GM19239 (cell line): ENCODE data around the gene XXYLT1.
"Not testable (repeated sequence)": the region's sequence is repeated elsewhere in the genome, so short reads cannot be mapped to it uniquely, and the experiment has no call there.

Source experiments
- DNase-seq: peaks from one replicate; pipeline ENCODE4 v3.0.0; 2011; ENCODE audit warnings: low spot score; ENCODE audit not compliant: insufficient read length
- FAIRE-seq: peaks from 2 replicates; lab custom pipeline; 2011; peaks lifted over from hg19 to GRCh38; lab: Jason Lieb, UNC

Gene XXYLT1

DNA sequence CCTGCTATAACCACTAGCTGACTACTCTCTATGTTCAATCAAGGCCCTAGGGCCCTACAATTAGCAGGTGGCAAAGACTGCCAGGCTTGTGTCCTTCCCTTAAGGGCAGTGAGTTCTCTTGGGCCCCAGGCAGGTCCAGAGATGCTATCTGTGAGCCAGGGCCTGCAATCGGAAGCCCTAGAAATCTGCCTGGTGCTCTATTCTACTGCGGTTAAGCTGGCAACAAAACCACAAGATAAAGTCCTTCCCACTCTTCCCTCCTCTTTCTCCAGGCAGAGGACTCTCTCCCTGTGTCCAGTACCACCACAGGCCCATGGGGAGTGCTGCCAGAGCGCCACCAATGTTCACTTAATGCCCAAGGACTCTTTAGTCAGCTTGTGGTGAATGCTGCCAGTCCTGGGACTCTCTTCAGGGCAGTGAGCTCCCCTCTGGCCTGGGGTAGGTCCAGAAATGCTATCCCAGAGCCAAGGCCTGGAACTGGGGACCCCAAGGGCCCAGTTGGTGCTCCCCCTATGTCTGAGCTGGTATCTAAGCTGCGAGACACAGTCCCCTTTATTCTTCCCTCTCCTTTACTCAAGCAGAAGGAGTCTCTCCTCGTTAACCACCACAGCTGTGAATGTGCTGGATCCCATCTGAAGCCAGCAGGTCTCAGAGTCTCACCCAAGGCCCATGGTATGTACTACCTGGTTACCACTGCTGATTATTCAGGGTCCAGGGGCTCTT is 34.7 kb downstream of the XXYLT1 start:
- DNase-seq, result no peak
- FAIRE-seq, result no peak

DNA sequence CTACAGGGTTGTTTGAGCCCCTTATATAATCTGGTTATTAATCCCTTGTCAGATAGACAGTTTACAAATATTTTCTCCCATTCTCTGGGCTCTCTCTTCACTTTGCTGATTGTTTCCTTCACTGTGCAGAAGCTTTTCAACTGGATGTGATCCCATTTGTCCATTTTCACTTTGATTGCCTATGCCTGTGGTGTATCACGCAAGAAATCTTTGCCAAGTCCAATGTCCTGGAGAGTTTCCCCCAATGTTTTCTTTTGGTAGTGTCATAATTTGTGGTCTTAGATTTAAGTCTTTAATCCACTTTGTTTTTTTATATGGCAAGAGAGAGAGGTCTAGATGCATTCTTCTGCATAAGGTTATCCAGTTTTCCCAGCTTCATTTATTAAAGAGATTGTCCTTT is 40.7 kb downstream of the XXYLT1 start:
- FAIRE-seq (no peak), DNase-seq (no peak)

DNA sequence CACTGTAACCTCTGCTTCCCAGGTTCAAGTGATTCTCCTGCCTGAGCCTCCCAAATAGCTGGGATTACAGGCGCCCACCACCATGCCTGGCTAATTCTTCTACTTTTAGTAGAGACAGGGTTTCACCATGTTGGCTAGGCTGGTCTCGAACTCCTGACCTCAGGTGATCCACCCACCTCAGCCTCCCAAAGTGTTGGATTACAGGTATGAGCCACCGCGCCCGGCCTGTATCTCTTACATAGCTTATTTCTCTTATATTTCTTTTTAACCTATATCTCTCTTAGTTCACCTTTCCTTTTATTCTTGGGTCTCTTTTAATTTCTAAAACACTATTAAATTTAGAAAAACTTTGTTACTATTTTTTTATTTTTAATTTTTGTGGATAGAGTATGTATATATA is 42.1 kb downstream of the XXYLT1 start:
- not testable (repeated sequence) for DNase-seq, FAIRE-seq

DNA sequence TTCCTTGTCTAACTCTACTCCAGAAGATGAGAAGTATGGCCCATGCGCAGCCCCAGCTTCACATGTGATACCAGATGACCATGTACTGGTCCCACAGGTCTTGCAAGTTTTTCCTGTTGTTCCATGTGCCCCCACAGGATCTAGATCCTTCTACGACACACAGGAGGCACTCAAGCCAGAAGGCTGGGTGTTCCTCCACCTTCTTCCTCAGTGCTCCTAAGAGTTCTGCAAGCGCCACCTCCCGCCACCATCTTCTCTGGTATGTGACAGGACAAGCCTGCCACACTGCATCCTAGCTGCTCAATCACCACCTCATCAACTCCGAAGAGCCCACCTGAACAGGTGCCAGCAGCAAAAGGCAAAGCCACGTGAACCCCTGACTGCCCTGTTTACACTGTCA is 43.1 kb downstream of the XXYLT1 start:
- FAIRE-seq, result no peak
- no peak for DNase-seq

DNA sequence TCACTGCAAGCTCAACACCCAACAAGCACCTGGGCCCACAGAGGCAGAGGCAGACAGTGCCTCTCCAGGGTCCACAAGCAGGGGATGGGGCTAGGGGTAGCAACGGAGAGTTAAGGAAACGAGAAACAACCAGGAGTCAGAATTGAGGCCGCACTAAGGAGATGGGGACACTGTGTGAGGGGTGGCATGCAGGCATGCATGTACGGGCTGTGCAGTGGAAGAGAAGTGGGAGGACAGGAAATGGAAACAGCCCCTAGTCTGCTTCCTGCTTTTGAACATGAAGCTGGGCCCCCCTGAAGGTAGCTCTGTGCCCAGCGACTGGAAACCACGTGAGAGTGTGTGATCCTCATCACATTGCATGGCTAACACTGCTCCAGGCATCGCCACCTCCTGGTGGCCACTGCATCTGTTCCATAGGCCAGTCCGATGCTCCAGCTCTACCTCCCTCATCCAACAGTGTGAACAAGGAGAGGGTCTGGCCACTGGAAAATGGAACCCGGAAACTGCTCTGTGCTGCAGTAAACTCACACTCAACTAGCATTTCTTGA is 44.0 kb downstream of the XXYLT1 start:
- DNase-seq (no peak), FAIRE-seq (no peak)

DNA sequence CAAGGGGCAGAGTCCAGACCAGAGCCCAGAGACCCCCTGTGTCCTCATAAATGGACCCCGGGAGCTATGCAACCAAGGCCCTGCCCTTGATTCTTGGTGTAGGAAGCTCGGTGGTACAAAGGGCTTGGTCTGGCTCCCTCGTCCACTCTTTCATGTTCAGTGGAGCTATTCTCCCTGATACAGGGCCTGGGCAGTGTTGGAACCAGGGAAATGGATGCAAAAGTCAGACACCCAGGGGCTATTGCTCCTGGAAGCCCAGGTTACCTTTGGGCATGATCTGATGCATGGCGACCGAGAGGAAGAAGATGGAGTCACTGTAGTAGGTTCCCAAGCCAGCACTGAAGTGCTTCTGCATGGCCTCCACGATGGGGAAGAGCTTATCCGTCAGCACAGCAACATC is 44.5 kb downstream of the XXYLT1 start:
- no peak for FAIRE-seq
- DNase-seq, result no peak

DNA sequence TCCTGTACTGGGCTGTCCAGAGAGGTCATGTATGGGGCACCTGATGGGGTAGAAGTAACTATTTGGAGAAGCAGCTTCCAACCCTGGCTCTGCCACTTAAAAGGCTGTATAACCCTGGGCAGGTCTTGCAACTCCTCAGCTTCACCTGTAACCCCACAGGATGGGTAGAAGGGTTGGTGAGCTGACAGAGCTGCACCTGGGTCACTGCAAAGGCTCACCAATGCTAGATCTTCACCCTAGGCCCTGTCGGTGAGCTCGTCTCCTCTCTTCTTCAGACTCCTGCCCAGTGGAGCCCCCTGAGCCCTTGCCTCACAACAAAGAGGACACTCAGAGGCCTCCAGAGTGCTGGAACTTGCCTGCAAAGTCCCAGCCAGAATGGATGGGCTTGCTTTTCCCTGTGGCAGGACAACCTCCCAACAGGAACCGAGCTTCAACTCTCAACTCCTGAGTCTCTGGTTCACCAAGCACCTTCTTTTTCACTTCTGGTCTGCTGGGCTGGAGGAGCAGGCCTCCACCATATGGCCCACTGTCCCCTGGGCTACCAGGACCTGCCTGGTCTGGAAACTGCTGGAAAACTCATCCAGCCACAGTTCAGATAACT is 45.9 kb downstream of the XXYLT1 start:
- no peak for DNase-seq
- FAIRE-seq, result no peak

DNA sequence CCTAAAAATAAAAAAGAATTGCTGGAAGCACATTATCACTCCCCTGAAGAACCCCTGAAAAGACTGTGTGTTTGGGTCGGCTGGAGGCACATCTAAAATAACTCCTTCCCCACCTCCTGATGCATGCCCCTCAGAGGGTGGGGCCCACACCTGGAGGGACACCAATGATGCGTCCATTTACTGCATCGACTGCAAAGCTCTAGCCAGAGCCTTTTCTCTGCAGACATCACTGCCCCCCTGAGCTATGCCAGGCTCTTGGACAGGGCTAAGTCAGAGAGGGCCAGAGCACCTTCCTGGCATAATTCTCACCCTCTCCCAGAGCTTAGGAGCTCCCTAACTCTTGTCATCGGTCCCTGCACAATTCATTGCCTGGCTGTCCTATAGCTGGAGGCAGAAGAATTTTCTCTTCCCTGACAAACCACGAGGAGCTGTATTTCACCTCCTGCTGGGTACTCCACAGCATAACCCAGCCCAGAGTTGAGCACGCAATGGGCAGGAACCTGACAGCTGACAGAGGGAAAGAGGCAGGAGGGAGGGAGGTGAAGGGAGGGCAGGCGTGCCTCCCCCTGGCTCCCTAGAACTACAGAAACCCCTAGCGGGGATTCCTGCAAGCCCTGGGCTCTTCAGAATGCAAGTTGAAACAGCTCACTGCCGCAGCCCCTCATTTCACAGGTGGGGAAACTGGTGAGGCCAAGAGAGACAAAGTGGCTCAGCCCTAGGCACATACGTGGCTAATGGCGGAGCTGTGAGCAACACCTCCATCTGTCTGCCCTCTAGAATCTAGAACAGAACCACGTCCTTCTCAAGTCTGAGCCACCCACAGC is 46.6 kb downstream of the XXYLT1 start:
- DNase-seq, result no peak
- no peak for FAIRE-seq

DNA sequence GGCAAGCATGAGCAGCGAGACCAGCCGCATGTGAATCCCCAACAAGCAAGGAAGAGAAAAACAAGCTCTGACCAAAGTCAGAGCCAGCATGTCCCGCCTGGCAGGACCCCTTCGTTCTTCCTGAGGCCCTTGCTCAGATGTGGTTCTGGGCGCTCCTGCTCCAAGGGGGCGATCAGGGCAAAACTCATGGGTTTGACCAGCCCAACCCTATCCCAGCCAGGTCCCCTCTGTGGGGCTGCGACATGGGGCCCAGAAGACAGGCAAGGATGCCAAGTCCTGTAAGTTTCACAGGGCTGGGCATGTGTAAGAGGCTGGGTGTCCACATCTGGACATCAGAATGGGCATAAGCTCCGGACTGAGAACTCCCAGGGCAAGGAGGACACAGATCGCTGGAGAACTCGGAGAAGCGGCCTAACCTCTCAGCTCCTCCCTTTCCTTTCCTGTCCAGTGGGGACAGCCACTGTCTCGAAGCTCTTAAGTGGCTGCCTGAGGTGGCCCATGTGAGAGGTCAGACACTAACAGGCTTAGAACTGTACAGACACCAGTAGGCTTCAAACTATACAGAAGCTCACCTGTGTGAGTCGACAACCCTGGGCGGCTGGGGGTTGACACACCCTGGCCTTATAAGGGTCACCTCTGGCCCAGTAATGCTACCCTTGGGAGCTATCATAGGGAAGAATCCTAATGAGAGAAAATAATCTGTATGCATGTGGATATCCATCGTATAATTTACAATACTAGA is 48.9 kb downstream of the XXYLT1 start:
- FAIRE-seq, result no peak
- no peak for DNase-seq

DNA sequence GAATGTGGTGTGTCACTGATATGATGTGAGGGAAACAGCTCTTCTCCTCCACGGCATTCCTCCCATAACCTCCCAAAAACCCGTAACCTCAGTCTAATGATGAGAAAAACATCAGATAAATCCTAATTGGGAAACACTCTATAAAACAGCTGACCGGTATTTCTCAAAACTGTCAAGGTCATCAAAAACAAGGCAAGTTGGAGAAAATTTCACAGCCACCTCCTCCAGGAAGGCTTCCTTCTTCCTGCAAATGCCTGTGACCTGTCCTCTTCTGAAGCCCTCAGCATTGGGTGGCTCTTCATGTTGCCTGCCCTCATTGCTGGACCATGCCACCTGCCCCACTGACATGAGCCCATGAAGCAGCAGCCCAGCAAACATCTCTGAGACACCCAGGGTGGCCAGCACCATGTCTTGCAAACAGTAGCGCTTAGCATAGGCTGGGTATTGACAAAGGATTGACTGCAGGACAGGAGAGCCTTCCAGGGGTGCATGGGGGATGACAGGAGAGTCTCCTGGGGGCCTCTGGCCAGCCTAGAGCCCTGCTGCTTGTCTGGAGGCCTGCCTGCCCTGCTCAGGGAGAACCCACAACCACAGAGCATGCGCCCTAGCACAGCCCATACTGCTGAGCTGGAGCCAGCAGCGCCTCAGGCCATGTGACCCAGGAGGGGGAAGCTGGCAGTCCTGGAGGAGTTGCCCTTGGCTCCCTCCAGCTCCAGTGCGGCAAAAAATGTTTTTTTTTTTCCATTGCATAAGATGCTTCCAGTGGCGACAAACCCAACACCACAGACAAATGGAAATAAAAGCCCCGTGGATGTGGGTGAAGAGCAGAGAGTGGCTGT is 49.7 kb downstream of the XXYLT1 start:
- FAIRE-seq, result no peak

DNA sequence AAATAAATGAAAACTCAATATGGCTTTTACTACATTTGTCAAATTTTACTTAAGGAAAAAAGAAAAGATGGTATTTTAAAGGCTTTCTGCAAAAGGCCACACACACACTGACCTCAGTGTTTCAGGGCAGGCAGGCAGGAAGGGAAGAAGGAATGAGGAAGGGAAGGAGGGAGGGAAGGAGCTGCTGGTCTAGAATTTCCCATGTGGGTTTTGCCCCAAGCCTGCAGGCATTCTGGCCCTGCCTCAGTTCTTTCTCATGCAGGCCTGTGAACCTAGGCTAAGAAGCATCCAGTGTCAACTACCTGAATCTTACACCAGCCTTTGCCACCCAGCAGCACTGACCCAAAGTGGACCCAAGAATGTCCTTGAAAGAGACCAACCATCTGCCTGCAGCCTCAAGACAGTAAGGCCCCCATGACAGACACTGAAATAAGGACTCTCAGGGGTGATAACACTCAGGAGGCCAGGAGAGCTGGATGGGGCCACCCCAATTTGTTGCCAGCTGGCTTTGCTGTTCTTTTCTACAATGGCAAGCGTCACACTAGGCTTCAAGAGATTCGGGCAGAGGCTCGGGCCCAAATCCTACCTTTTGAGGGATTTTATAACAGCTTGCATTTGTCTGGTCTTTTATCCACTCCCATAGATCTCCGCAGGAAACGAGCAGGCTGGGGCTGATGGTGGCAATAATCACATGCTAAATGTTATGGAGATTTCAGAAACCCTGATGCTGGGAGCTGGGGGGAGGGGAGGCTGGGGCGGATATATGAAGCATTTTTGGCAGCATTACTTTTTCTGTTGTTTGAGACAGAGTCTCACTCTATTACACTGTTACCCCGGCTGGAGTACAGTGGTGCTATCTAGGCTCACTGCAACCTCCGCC is 51.4 kb downstream of the XXYLT1 start:
- no peak for DNase-seq
- FAIRE-seq, result no peak

More for the DNA sequence above, 49.7 kb downstream of the XXYLT1 start:
- no peak for DNase-seq

DNA sequence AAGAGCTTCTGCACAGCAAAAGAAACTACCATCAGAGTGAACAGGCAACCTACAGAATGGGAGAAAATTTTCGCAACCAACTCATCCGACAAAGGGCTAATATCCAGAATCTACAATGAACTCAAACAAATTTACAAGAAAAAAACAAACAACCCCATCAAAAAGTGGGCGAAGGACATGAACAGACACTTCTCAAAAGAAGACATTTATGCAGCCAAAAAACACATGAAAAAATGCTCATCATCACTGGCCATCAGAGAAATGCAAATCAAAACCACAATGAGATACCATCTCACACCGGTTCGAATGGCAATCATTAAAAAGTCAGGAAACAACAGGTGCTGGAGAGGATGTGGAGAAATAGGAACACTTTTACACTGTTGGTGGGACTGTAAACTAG is 52.6 kb downstream of the XXYLT1 start:
- FAIRE-seq, result not testable (repeated sequence)

DNA sequence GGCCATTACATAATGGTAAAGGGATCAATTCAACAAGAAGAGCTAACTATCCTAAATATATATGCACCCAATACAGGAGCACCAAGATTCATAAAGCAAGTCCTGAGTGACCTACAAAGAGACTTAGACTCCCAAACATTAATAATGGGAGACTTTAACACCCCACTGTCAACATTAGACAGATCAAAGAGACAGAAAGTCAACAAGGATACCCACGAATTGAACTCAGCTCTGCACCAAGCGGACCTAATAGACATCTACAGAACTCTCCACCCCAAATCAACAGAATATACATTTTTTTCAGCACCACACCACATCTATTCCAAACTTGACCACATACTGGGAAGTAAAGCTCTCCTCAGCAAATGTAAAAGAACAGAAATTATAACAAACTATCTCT is 55.4 kb downstream of the XXYLT1 start:
- DNase-seq, FAIRE-seq: not testable (repeated sequence)

More for the DNA sequence above, 52.6 kb downstream of the XXYLT1 start:
- DNase-seq, result not testable (repeated sequence)

DNA sequence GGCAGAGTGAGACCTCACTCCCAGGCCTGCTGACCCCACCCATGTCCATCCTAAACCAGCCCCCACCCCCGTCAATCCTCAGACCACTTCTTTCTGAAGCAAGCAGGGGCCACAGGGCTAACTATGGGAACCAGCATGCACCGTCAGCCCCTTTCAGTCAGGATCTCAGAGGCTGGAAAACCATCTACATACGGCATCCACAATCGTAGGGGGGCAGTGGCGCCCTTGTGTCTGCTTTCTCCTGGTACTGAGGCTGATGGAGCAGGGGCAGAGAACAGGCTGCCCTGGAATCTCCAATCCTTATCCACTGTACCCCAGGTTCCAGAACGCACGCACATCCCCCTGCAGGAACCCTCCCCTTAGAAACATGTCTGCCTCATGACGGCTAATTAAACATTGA is 56.6 kb downstream of the XXYLT1 start:
- no peak for DNase-seq

DNA sequence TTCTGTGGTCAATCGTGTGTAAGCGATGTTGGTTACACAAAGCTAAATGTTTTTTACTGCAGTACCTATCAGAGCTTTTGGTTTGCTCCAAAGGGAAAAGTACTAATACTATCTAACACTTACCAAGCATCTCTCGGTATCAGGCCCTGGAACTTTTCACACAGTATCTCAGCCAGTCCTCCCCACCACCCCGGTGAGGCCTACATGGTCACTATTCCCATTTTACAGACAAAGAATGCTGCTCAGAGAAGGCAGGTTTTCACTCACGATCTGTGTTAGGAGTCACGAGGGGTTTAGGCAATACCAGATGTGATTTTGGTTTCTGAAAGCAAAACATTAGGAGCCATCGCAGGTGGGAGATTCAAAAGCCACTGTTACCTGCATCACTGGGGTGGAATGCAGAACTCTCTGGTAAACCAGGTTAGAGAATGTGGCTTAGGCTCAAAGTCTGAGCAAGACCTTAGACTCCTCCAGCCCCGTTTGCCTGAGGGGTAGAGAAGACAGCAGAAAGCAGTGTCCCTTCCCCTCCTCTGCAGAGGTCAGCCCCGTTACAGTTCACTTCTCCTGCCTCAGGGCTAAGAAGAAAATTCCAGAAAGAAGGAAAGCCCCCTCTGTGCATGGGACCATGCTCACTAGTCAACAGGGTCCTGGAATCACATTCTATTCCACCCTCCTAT is 57.2 kb downstream of the XXYLT1 start:
- DNase-seq (no peak), FAIRE-seq (no peak)

More for the DNA sequence above, 56.6 kb downstream of the XXYLT1 start:
- no peak for FAIRE-seq

DNA sequence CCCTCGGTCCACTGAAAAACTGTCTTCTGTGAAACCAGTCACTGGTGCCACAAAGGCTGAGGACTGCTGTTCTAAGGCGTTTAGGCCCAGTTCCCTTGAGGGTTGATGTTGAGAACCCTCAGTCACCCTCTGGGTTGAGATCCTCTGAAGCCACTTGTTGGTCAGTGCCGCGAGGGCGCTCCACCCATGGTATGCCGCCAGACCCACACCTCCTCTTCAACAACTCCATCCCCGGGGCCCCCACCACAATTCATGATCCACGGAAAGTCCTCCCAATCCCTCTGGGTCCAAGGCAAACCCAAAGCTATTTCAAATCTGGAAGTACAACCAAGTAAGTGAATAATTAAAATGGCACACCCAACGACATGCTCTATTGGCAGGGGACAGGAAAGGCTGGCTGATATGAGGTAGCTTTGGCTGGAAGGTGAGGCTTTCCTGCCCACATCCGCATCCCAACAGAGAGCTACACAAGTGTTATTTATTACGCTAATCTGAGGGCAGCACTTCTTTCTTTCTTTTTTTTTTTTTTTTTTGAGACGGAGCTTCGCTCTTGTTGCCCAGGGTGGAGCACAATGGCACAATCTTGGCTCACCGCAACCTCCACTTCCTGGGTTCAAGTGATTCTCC is 58.1 kb downstream of the XXYLT1 start:
- no peak for FAIRE-seq
- no peak for DNase-seq

DNA sequence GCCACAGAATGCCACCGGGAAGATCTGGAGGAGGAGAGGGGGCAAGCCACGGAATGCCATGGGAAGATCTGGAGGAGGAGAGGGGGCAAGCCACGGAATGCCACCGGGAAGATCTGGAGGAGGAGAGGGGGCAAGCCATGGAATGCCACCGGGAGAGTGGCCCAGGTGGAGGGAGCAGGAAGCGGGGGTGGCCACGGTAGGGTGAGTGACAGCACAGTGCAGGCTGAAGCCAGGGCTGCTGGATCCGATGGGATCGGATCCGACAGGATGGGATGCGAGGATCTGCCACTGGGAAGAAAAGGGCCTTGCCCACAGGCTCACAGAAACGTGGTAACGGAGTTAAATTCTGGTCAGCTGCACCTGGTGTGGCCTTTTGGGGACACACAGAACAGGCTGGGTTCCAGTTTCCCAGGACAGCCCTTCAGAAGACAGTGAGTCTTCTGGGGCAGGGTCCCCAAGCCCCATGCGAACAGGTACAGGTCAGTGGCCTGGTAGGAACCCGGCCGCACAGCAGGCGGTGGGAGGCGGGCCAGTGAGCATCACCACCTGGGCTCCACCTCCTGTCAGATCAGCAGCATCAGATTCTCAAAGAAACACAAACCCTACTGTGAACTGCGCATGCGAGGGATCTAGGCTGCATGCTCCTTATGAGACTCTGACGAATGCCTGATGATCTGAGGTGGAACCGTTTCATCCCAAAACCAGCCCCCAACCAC is 58.8 kb downstream of the XXYLT1 start:
- no peak for DNase-seq
- FAIRE-seq, result no peak
